Hepatocyte (in vitro differentiated cells): Measurements from ENCODE around the gene PAXIP1. TPM values are rescaled to one million over a fixed set of nuclear protein-coding genes. Genes with fewer than 3 reads are reported as not detected.

Experiments
- DNase-seq: peaks from one replicate; pipeline ENCODE4 v3.0.0-alpha.2; 2016; ENCODE audit warnings: low spot score
- H2AFZ ChIP-seq: fragments of 200-600 bp; sonication (generic); 2 replicates; pipeline ENCODE4 v1.6.0; 2016; ENCODE audit warnings: antibody characterized with exemption, mild to moderate bottlenecking
- H3K27ac ChIP-seq: fragments of 200-600 bp; sonication (generic); 2 replicates; pipeline ENCODE4 v1.5.1; 2016; ENCODE audit warnings: mild to moderate bottlenecking
- H3K27me3 ChIP-seq: fragments of 200-600 bp; sonication (generic); 2 replicates; pipeline ENCODE4 v1.6.1; 2016
- H3K36me3 ChIP-seq: fragments of 200-600 bp; sonication (generic); replicated peaks from 2 replicates; pipeline ENCODE4 v1.5.1; 2016; ENCODE audit warnings: low read depth; ENCODE audit not compliant: insufficient read depth
- H3K4me1 ChIP-seq: fragments of 200-600 bp; sonication (generic); 2 replicates; pipeline ENCODE4 v1.5.1; 2016; ENCODE audit warnings: mild to moderate bottlenecking, moderate library complexity; ENCODE audit not compliant: insufficient read depth
- H3K4me2 ChIP-seq: fragments of 200-600 bp; sonication (generic); 2 replicates; pipeline ENCODE4 v1.6.0; 2016
- H3K4me3 ChIP-seq: fragments of 200-600 bp; sonication (generic); 2 replicates; pipeline ENCODE4 v1.5.1; 2016; ENCODE audit warnings: mild to moderate bottlenecking
- H3K79me2 ChIP-seq: fragments of 200-600 bp; sonication (generic); 2 replicates; pipeline ENCODE4 v1.6.0; 2017; ENCODE audit warnings: mild to moderate bottlenecking
- H3K9me2 ChIP-seq: fragments of 200-600 bp; sonication (generic); replicated peaks from 2 replicates; pipeline ENCODE4 v1.6.0; 2017; ENCODE audit warnings: mild to moderate bottlenecking; ENCODE audit not compliant: insufficient read depth
- H3K9me3 ChIP-seq: fragments of 200-600 bp; sonication (generic); 2 replicates; pipeline ENCODE4 v1.5.1; 2016; ENCODE audit warnings: low read depth, mild to moderate bottlenecking
- H4K20me1 ChIP-seq: fragments of 200-600 bp; sonication (generic); 2 replicates; pipeline ENCODE4 v1.6.0; 2016; ENCODE audit warnings: mild to moderate bottlenecking; ENCODE audit not compliant: insufficient read depth, poor library complexity, severe bottlenecking
- EZH2 ChIP-seq: fragments of 200-600 bp; sonication (generic); IDR thresholded peaks from 2 replicates; pipeline ENCODE4 v1.6.1; 2016; ENCODE audit warnings: antibody characterized with exemption, mild to moderate bottlenecking, borderline replicate concordance
- EZH2phosphoT487 ChIP-seq: fragments of 200-600 bp; sonication (generic); IDR thresholded peaks from one replicate; pipeline ENCODE4 v1.6.1; 2018; ENCODE audit warnings: antibody characterized with exemption, mild to moderate bottlenecking, low read depth, moderate library complexity; ENCODE audit not compliant: unreplicated experiment, severe bottlenecking
- WGBS: methylation state at CpG from one replicate; pipeline ENCODE4 v1.1.6; 2016; ENCODE audit warnings: low lambda C conversion rate; ENCODE audit errors: missing lambda C conversion rate; 5-methylcytosine and 5-hydroxymethylcytosine counted together
- polyA plus RNA-seq: library from polyadenylated mRNA; unstranded; fragments of >200 nt; fragmentation: Nextera tagmentation; extraction: Ambion mirVana; gene quantifications from 2 replicates; pipeline ENCODE4 v1.2.1, GENCODE V29; 2016
- total RNA-seq: library from RNA; depleted of rRNA; stranded (reverse); fragments of >200 nt; gene quantifications from 2 replicates; pipeline ENCODE4 v1.2.3, GENCODE V29; 2014
- TF ChIP-seq, protein P1 (sequence below): fragments of 200-600 bp; sonication (generic); IDR thresholded peaks from 2 replicates; pipeline ENCODE4 v1.5.1; 2016; ENCODE audit warnings: antibody characterized with exemption, mild to moderate bottlenecking; ENCODE audit not compliant: poor library complexity

The PAXIP1 gene
- total and polyA plus RNA-seq, 2 experiments from 2014 or later: 4.5 to 12.2 TPM

GRCh38 chr7:154918266-154918665 lies 84.7 kb downstream of the PAXIP1 start:
- Histone ChIP-seq H3K9me3 (no peaks in the 10 kb centered on the region), H3K4me1 (no peaks in the 10 kb centered on the region), H3K36me3 (no peaks in the 10 kb centered on the region), H3K79me2 (no peaks in the 10 kb centered on the region), H3K4me3 (no peak overlapping the region), H3K9me2 (no peaks in the 10 kb centered on the region), H3K27ac (no peak overlapping the region), H4K20me1 (no peaks in the 10 kb centered on the region), H3K4me2 (no peak overlapping the region), H2AFZ (no peak overlapping the region), H3K27me3 (no peaks in the 10 kb centered on the region)
- TF ChIP-seq, protein P1, sequence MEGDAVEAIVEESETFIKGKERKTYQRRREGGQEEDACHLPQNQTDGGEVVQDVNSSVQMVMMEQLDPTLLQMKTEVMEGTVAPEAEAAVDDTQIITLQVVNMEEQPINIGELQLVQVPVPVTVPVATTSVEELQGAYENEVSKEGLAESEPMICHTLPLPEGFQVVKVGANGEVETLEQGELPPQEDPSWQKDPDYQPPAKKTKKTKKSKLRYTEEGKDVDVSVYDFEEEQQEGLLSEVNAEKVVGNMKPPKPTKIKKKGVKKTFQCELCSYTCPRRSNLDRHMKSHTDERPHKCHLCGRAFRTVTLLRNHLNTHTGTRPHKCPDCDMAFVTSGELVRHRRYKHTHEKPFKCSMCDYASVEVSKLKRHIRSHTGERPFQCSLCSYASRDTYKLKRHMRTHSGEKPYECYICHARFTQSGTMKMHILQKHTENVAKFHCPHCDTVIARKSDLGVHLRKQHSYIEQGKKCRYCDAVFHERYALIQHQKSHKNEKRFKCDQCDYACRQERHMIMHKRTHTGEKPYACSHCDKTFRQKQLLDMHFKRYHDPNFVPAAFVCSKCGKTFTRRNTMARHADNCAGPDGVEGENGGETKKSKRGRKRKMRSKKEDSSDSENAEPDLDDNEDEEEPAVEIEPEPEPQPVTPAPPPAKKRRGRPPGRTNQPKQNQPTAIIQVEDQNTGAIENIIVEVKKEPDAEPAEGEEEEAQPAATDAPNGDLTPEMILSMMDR: no peak
- TF ChIP-seq EZH2phosphoT487: no peak
- DNase-seq: no peak
- 66% methylated on average over 6 of the region's 6 CpGs for WGBS

GRCh38 chr7:154917808-154918160 lies 85.1 kb downstream of the PAXIP1 start:
- no peaks in the 10 kb centered on the region for H3K9me3 ChIP-seq
- no peak overlapping the region for H2AFZ ChIP-seq
- TF ChIP-seq, protein P1: no peak
- no peak for TF ChIP-seq EZH2
- no peak for TF ChIP-seq EZH2phosphoT487
- no peak overlapping the region for H3K4me3 ChIP-seq
- DNase-seq: no peak
- H3K9me2 ChIP-seq: no peaks in the 10 kb centered on the region
- no peaks in the 10 kb centered on the region for H3K27me3 ChIP-seq
- no peaks in the 10 kb centered on the region for H3K36me3 ChIP-seq
- H3K4me2 ChIP-seq: no peak overlapping the region
- H3K79me2 ChIP-seq: no peaks in the 10 kb centered on the region
- H3K27ac ChIP-seq: no peak overlapping the region
- no peaks in the 10 kb centered on the region for H3K4me1 ChIP-seq
- no peaks in the 10 kb centered on the region for H4K20me1 ChIP-seq
- 85% methylated on average over 7 of the region's 7 CpGs for WGBS

GRCh38 chr7:154916856-154917807 lies 85.8 kb downstream of the PAXIP1 start:
- Histone ChIP-seq H3K9me3 (no peaks in the 10 kb centered on the region), H3K79me2 (no peaks in the 10 kb centered on the region), H2AFZ (no peak overlapping the region), H3K4me2 (no peak overlapping the region), H3K4me1 (no peaks in the 10 kb centered on the region), H3K9me2 (no peaks in the 10 kb centered on the region), H4K20me1 (no peaks in the 10 kb centered on the region), H3K36me3 (no peaks in the 10 kb centered on the region), H3K4me3 (no peak overlapping the region), H3K27me3 (no peaks in the 10 kb centered on the region), H3K27ac (no peak overlapping the region)
- WGBS: 88% methylated on average over 13 of the region's 13 CpGs
- TF ChIP-seq EZH2 (no peak), EZH2phosphoT487 (no peak)
- no peak for DNase-seq

DNA sequence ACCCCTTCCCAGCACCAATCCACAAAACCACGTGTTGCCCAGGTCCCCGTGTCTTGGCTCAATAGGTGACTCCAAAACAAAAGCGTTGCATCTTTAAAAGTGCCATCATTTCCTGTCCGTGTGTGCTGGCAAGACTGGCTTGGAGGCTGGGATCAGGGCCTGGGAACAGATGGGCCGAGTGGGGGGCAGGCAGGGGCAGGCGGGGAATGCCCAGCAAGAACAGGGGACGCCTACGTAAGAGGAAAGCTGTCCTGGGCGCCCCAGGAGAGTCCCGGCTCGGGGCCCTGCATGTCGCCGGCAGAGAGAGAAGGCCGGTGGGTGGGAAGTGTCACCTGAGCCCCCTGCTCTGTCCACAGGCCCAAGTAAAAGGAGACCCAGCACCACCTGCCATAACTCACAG lies 86.5 kb downstream of the PAXIP1 start:
- no peaks in the 10 kb centered on the region for H3K4me1 ChIP-seq
- H3K4me3 ChIP-seq: no peak overlapping the region
- H4K20me1 ChIP-seq: no peaks in the 10 kb centered on the region
- 85% methylated on average over 7 of the region's 14 CpGs for WGBS
- H3K9me3 ChIP-seq: no peaks in the 10 kb centered on the region
- no peak overlapping the region for H2AFZ ChIP-seq
- H3K36me3 ChIP-seq: no peaks in the 10 kb centered on the region
- no peak for TF ChIP-seq EZH2phosphoT487
- TF ChIP-seq EZH2: no peak
- TF ChIP-seq, protein P1: no peak
- H3K4me2 ChIP-seq: no peak overlapping the region
- H3K27ac ChIP-seq: no peak overlapping the region
- H3K79me2 ChIP-seq: no peaks in the 10 kb centered on the region
- DNase-seq: no peak
- no peaks in the 10 kb centered on the region for H3K9me2 ChIP-seq
- no peaks in the 10 kb centered on the region for H3K27me3 ChIP-seq
